Mesenchymal stem cell (in vitro differentiated cells and primary cell): ENCODE data around the gene PKNOX1.

ENCODE experiments used
- DNase-seq: peaks from one replicate; pipeline ENCODE4 v3.0.0-alpha.2; 2013
- H2AFZ ChIP-seq: one replicate; pipeline ENCODE4 v1.6.1; 2013; ENCODE audit warnings: low read depth, mild to moderate bottlenecking, control low read depth, inconsistent platforms, low read length, moderate library complexity
- H2AK5ac ChIP-seq: 2 replicates; pipeline ENCODE4 v1.6.1; 2013; ENCODE audit warnings: low read length, moderate library complexity, mild to moderate bottlenecking, inconsistent platforms; ENCODE audit not compliant: severe bottlenecking
- H2BK120ac ChIP-seq: one replicate; pipeline ENCODE4 v1.6.1; 2013; ENCODE audit warnings: low read depth, mild to moderate bottlenecking, inconsistent platforms, low read length, moderate library complexity
- H2BK12ac ChIP-seq, 2 experiments: one replicate each; pipeline ENCODE4 v1.6.1; 2013; ENCODE audit warnings: inconsistent platforms in 2 of 2, low read length in 2 of 2, mild to moderate bottlenecking in 2 of 2, moderate library complexity in 2 of 2, control low read depth in 1 of 2
- H2BK15ac ChIP-seq: one replicate; pipeline ENCODE4 v1.6.1; 2013; ENCODE audit warnings: mild to moderate bottlenecking, low read depth, inconsistent platforms; ENCODE audit not compliant: poor library complexity, severe bottlenecking
- H2BK5ac ChIP-seq: 2 replicates; pipeline ENCODE4 v1.6.1; 2013; ENCODE audit warnings: low read depth, mild to moderate bottlenecking, low read length, control low read depth, inconsistent platforms; ENCODE audit not compliant: poor library complexity, severe bottlenecking
- H3K14ac ChIP-seq, 2 experiments: one replicate each; pipeline ENCODE4 v1.6.1; 2013; ENCODE audit warnings: inconsistent platforms in 2 of 2, low read length in 2 of 2, control low read depth in 1 of 2, mild to moderate bottlenecking in 1 of 2, moderate library complexity in 1 of 2
- H3K18ac ChIP-seq, 2 experiments: one replicate each; pipeline ENCODE4 v1.6.1; 2013; ENCODE audit warnings: inconsistent platforms in 2 of 2, low read length in 2 of 2, control low read depth in 1 of 2, low read depth in 1 of 2, mild to moderate bottlenecking in 1 of 2
- H3K23ac ChIP-seq, 2 experiments: one replicate each; pipeline ENCODE4 v1.6.1; 2013; ENCODE audit warnings: inconsistent platforms in 2 of 2, low read length in 2 of 2, mild to moderate bottlenecking in 2 of 2, moderate library complexity in 2 of 2, control low read depth in 1 of 2
- H3K27ac ChIP-seq: 2 replicates; pipeline ENCODE4 v1.5.1; 2013; ENCODE audit warnings: mild to moderate bottlenecking, moderate library complexity, low read length, control low read depth, inconsistent platforms; ENCODE audit not compliant: poor library complexity, severe bottlenecking
- H3K27me3 ChIP-seq, 2 experiments: 2 replicates each; pipeline versions ENCODE4 v1.6.1 to v1.7.0; 2013; ENCODE audit warnings: low read length in 2 of 2, mild to moderate bottlenecking in 2 of 2, moderate library complexity in 2 of 2, control low read depth in 1 of 2, inconsistent platforms in 1 of 2; ENCODE audit not compliant: control insufficient read depth in 1 of 2, insufficient read depth in 1 of 2
- H3K36me3 ChIP-seq, 2 experiments: 2 replicates each; pipeline versions ENCODE4 v1.6.1 to v1.7.0; 2013; ENCODE audit warnings: low read length in 2 of 2, control low read depth in 1 of 2, inconsistent platforms in 1 of 2, low read depth in 1 of 2, mild to moderate bottlenecking in 1 of 2; ENCODE audit not compliant: insufficient read depth in 2 of 2, control insufficient read depth in 1 of 2
- H3K4ac ChIP-seq, 2 experiments: one replicate each; pipeline ENCODE4 v1.6.1; 2013; ENCODE audit warnings: inconsistent platforms in 2 of 2, low read length in 2 of 2, mild to moderate bottlenecking in 2 of 2, moderate library complexity in 2 of 2, control low read depth in 1 of 2, low read depth in 1 of 2
- H3K4me1 ChIP-seq: 2 replicates; pipeline ENCODE4 v1.6.1; 2013; ENCODE audit warnings: low read depth, low read length, control low read depth; ENCODE audit not compliant: control insufficient read depth, insufficient read depth
- H3K4me2 ChIP-seq: 2 replicates; pipeline ENCODE4 v1.6.1; 2013; ENCODE audit warnings: low read length, mild to moderate bottlenecking, inconsistent platforms; ENCODE audit not compliant: poor library complexity, severe bottlenecking
- H3K4me3 ChIP-seq, 2 experiments: 2 replicates each; pipeline versions ENCODE4 v1.5.1 to v1.7.0; 2013; ENCODE audit warnings: low read length in 2 of 2, mild to moderate bottlenecking in 2 of 2, control low read depth in 1 of 2, low read depth in 1 of 2; ENCODE audit not compliant: insufficient read depth in 1 of 2
- H3K79me1 ChIP-seq: replicated peaks from 2 replicates; pipeline ENCODE4 v1.6.1; 2013; ENCODE audit warnings: mild to moderate bottlenecking, control low read depth, low read length, inconsistent platforms; ENCODE audit not compliant: poor library complexity, severe bottlenecking
- H3K9ac ChIP-seq: 2 replicates; pipeline ENCODE4 v1.7.0; 2013; ENCODE audit warnings: mild to moderate bottlenecking, low read length, moderate library complexity
- H3K9me3 ChIP-seq: 2 replicates; pipeline ENCODE4 v1.7.0; 2013; ENCODE audit warnings: mild to moderate bottlenecking, low read length; ENCODE audit not compliant: control insufficient read depth
- H4K8ac ChIP-seq: one replicate; pipeline ENCODE4 v1.6.1; 2013; ENCODE audit warnings: inconsistent platforms, mild to moderate bottlenecking, low read length, moderate library complexity
- H4K91ac ChIP-seq: one replicate; pipeline ENCODE4 v1.6.1; 2013; ENCODE audit warnings: mild to moderate bottlenecking, low read length, inconsistent platforms
- WGBS: methylation state at CpG from one replicate; pipeline ENCODE4 v1.1.7; 2013; ENCODE audit warnings: mixed read lengths; 5-methylcytosine and 5-hydroxymethylcytosine counted together

Gene PKNOX1

DNA sequence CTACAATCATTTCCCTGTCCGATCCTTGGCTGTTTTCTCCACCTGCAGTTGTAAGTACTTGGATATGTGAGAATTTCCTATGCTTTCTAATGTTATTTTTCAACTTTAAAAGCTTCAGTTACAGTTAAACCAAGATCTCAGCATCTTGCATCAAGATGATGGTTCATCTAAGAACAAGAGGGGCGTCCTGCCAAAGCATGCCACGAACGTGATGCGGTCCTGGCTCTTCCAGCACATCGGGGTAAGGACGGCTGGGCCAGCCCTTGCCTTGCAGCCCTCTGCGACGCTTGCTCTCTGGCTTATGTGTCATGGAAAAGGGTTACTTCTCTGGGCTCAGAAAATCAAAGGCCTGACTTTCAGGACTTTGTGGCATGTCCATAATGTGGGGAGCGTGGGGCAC is 46.8 kb downstream of the PKNOX1 start:
- no peak overlapping the region for H3K4me2 ChIP-seq
- no peak overlapping the region for H2BK12ac ChIP-seq
- no peak overlapping the region for H3K18ac ChIP-seq
- no peak overlapping the region for H3K23ac ChIP-seq
- peaks cover 18% of the 10 kb centered on the region for H3K4me1 ChIP-seq
- H3K79me1 ChIP-seq: peaks cover 4% of the 10 kb centered on the region
- no peaks in the 10 kb centered on the region for H3K9me3 ChIP-seq
- H3K4me3 ChIP-seq: no peak overlapping the region
- no peaks in the 10 kb centered on the region for H3K27me3 ChIP-seq
- no peak overlapping the region for H3K4ac ChIP-seq
- no peak overlapping the region for H3K14ac ChIP-seq
- no peak overlapping the region for H3K9ac ChIP-seq
- H2BK5ac ChIP-seq: no peak overlapping the region
- WGBS: 96% methylated on average over 9 of the region's 10 CpGs
- no peak overlapping the region for H2AFZ ChIP-seq
- no peak overlapping the region for H2BK120ac ChIP-seq
- H2BK15ac ChIP-seq: no peak overlapping the region
- no peak overlapping the region for H2AK5ac ChIP-seq
- no peak overlapping the region for H4K91ac ChIP-seq
- no peak overlapping the region for H4K8ac ChIP-seq
- H3K27ac ChIP-seq: no peak overlapping the region
- H3K36me3 ChIP-seq: peaks cover 37 to 82% of the 10 kb centered on the region in 2 experiments
- no peak for DNase-seq

GRCh38 chr21:43021756-43022600 is 47.6 kb downstream of the PKNOX1 start:
- Histone ChIP-seq H4K8ac (no peak overlapping the region), H2BK15ac (no peak overlapping the region), H3K4me2 (no peak overlapping the region), H3K4ac (no peak overlapping the region), H3K9me3 (no peaks in the 10 kb centered on the region), H2BK120ac (no peak overlapping the region), H3K79me1 (peaks cover 4% of the 10 kb centered on the region), H3K36me3 (peaks cover 30 to 75% of the 10 kb centered on the region in 2 experiments), H3K27ac (no peak overlapping the region), H3K4me3 (no peak overlapping the region), H3K9ac (no peak overlapping the region), H3K14ac (no peak overlapping the region), H3K18ac (no peak overlapping the region), H3K4me1 (peaks cover 18% of the 10 kb centered on the region), H4K91ac (no peak overlapping the region), H2AK5ac (peak overlapping the region; percentile 15), H3K23ac (no peak overlapping the region), H2BK5ac (no peak overlapping the region), H3K27me3 (no peaks in the 10 kb centered on the region), H2AFZ (no peak overlapping the region), H2BK12ac (no peak overlapping the region)
- DNase-seq: no peak
- 94% methylated on average over 28 of the region's 28 CpGs for WGBS

DNA sequence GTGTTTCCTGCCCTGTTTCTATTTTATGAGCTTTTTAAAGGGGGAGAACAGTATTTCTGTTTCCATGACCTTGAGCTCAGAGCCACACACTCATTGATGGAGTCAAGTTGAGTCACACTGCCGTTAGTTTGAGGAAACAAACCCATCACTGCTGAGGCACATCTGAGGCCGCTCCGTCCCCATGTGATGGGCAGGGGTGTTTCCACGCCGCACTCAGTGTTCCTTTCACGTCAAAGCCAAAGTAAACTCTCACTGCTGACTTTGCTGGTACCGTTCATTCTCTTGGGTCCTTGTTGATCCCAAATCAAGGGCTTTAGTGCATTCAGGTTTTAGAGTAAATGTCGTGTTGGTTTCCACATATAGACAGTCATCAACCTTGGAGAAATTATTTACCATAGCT is 48.8 kb downstream of the PKNOX1 start:
- H3K4ac ChIP-seq: no peak overlapping the region
- no peak overlapping the region for H3K18ac ChIP-seq
- H2BK12ac ChIP-seq: no peak overlapping the region
- H2BK5ac ChIP-seq: no peak overlapping the region
- H3K4me2 ChIP-seq: no peak overlapping the region
- WGBS: 94% methylated on average over 6 of the region's 8 CpGs
- H3K27ac ChIP-seq: no peak overlapping the region
- H3K4me3 ChIP-seq: no peak overlapping the region
- H3K9me3 ChIP-seq: no peaks in the 10 kb centered on the region
- H2AK5ac ChIP-seq: peak overlapping the region; percentile 7
- no peak overlapping the region for H3K14ac ChIP-seq
- no peaks in the 10 kb centered on the region for H3K27me3 ChIP-seq
- no peak overlapping the region for H3K9ac ChIP-seq
- no peak overlapping the region for H4K91ac ChIP-seq
- H3K23ac ChIP-seq: no peak overlapping the region
- no peak overlapping the region for H2AFZ ChIP-seq
- no peak overlapping the region for H2BK120ac ChIP-seq
- peaks cover 36 to 75% of the 10 kb centered on the region in 2 experiments for H3K36me3 ChIP-seq
- no peak overlapping the region for H2BK15ac ChIP-seq
- peaks cover 18% of the 10 kb centered on the region for H3K4me1 ChIP-seq
- H4K8ac ChIP-seq: no peak overlapping the region
- DNase-seq: no peak
- H3K79me1 ChIP-seq: peaks cover 4% of the 10 kb centered on the region

DNA sequence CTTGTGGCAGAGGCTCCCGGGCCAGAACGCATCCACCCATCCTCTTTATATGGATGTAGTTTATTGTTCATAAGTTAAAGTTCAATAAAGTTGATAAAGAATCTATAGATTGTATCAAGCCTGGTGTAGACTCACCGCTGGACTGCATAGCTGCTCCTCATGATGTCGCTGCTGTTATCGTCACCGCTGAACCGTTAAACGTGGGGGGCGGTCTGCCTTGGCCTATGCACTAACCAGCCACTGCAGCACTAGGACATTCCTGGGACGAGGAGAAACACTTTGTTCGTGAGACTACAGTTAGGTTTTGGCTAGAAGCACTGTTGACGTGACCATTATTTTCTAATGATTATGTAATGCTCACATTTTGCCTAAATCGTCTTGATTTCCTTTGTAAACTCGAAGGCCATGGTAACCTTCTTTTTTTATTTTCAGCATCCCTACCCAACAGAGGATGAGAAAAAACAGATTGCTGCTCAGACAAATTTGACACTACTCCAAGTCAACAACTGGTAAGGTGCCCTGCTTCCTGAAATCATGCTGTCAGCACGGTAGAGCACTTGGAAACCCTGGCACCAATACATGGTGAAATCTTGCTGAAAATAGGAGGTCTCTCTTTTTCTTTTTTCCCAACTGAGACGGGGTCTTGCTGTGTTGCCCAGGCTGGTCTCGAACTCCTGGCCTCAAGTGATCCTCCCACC is 50.2 kb downstream of the PKNOX1 start:
- no peak overlapping the region for H3K23ac ChIP-seq
- no peak overlapping the region for H3K14ac ChIP-seq
- peak overlapping the region; percentile 95 for H3K27ac ChIP-seq
- no peak for DNase-seq
- no peaks in the 10 kb centered on the region for H3K27me3 ChIP-seq
- H2AK5ac ChIP-seq: peak overlapping the region; percentile 70
- H3K4me2 ChIP-seq: no peak overlapping the region
- H2AFZ ChIP-seq: no peak overlapping the region
- H2BK120ac ChIP-seq: no peak overlapping the region
- H4K8ac ChIP-seq: no peak overlapping the region
- H3K79me1 ChIP-seq: peaks cover 6% of the 10 kb centered on the region
- no peak overlapping the region for H3K18ac ChIP-seq
- 97% methylated on average over 14 of the region's 17 CpGs for WGBS
- no peak overlapping the region for H2BK12ac ChIP-seq
- H4K91ac ChIP-seq: no peak overlapping the region
- no peak overlapping the region for H3K9ac ChIP-seq
- peaks cover 40 to 82% of the 10 kb centered on the region in 2 experiments for H3K36me3 ChIP-seq
- H2BK15ac ChIP-seq: no peak overlapping the region
- no peak overlapping the region for H3K4me3 ChIP-seq
- no peak overlapping the region for H2BK5ac ChIP-seq
- no peak overlapping the region for H3K4ac ChIP-seq
- peaks cover 18% of the 10 kb centered on the region for H3K4me1 ChIP-seq
- H3K9me3 ChIP-seq: no peaks in the 10 kb centered on the region
